Measurements from ENCODE around the gene MRI1.
A peak's percentile ranks its signal among the peaks of the same experiment; 100 is the strongest.

The MRI1 gene

DNA sequence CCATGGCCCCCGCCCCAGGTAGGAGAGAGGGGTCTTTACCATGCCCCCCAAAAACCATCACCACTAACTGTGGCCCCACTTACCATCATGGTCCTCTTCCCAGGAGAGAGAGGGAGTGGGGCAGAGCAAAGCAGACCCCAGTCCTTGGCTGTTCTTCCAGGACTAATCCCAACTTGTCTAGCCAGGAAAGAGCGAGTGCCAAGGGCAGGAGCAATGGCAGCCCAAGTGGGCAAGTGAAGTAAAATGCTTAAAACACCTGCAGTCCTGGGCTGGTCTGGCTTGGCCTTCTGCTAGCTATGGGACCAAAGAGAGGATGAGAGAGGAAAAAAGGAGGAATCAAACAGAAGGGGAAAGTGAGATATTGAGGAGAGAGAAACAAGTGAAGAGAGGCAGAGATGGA lies 48.8 kb downstream of the MRI1 start:
- Histone ChIP-seq H2AFZ (ENCODE audit: low read depth, low read length, severe bottlenecking) (no peak overlapping the region), H3F3A (ENCODE audit: insufficient read depth) (no peaks in the 10 kb centered on the region), H3K9ac (ENCODE audit: low read length) (no peak overlapping the region), H3K27me3 (ENCODE audit: low read length) (no peaks in the 10 kb centered on the region), H3K9me3 (ENCODE audit: insufficient read depth, low read length) (no peaks in the 10 kb centered on the region), H3K36me3 (ENCODE audit: low read length) (no peaks in the 10 kb centered on the region), H4K20me1 (ENCODE audit: low read depth, low read length) (no peaks in the 10 kb centered on the region), H3K9me2 (replicated peaks; ENCODE audit: insufficient read depth, low read length) (no peaks in the 10 kb centered on the region), H3K27ac (ENCODE audit: low read depth, low read length) (no peak overlapping the region), H3K79me2 (ENCODE audit: insufficient read depth, low read length) (no peaks in the 10 kb centered on the region), H3K4me2 (ENCODE audit: low read depth, low read length, poor library complexity, severe bottlenecking) (no peak overlapping the region), H3K4me3 (ENCODE audit: insufficient read depth, low read length, poor library complexity, severe bottlenecking) (no peak overlapping the region)
- TF ChIP-seq EZH2phosphoT487 (conservative IDR thresholded peaks at IDR 0.05; ENCODE audit: low read length): no peak
- TF ChIP-seq, protein P1, sequence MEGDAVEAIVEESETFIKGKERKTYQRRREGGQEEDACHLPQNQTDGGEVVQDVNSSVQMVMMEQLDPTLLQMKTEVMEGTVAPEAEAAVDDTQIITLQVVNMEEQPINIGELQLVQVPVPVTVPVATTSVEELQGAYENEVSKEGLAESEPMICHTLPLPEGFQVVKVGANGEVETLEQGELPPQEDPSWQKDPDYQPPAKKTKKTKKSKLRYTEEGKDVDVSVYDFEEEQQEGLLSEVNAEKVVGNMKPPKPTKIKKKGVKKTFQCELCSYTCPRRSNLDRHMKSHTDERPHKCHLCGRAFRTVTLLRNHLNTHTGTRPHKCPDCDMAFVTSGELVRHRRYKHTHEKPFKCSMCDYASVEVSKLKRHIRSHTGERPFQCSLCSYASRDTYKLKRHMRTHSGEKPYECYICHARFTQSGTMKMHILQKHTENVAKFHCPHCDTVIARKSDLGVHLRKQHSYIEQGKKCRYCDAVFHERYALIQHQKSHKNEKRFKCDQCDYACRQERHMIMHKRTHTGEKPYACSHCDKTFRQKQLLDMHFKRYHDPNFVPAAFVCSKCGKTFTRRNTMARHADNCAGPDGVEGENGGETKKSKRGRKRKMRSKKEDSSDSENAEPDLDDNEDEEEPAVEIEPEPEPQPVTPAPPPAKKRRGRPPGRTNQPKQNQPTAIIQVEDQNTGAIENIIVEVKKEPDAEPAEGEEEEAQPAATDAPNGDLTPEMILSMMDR (IDR thresholded peaks at IDR 0.05; ENCODE audit: insufficient read depth, low read length, poor library complexity, severe bottlenecking): no peak

DNA sequence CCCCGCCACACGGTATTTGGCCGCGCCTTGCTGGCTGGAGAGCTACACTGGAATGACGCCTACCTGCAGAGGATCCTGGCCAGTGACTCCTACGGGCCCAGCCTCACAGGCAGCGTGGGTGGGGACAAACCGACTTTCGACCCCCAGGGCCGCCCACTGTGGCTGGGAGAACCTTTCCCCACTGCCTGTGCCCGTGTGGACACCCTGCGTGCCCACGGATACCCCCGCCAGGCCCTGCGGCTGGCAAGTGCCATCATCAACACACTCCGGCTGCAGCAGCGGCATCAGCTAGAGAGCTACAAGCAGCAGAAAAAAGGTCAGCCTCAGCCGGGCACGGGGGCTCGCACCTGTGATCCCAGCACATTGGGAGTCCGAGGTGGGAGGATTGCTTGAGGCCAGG lies 50.2 kb downstream of the MRI1 start:
- no peak for TF ChIP-seq EZH2phosphoT487 (conservative IDR thresholded peaks at IDR 0.05; ENCODE audit: low read length)
- TF ChIP-seq, protein P1 (IDR thresholded peaks at IDR 0.05; ENCODE audit: insufficient read depth, low read length, poor library complexity, severe bottlenecking): no peak
- H3K9ac ChIP-seq (ENCODE audit: low read length): no peak overlapping the region
- no peaks in the 10 kb centered on the region for H3K9me2 ChIP-seq (replicated peaks; ENCODE audit: insufficient read depth, low read length)
- H2AFZ ChIP-seq (ENCODE audit: low read depth, low read length, severe bottlenecking): no peak overlapping the region
- H3K4me2 ChIP-seq (ENCODE audit: low read depth, low read length, poor library complexity, severe bottlenecking): no peak overlapping the region
- H3F3A ChIP-seq (ENCODE audit: insufficient read depth): no peaks in the 10 kb centered on the region
- H3K36me3 ChIP-seq (ENCODE audit: low read length): no peaks in the 10 kb centered on the region
- H3K4me3 ChIP-seq (ENCODE audit: insufficient read depth, low read length, poor library complexity, severe bottlenecking): no peak overlapping the region
- no peaks in the 10 kb centered on the region for H3K27me3 ChIP-seq (ENCODE audit: low read length)
- H4K20me1 ChIP-seq (ENCODE audit: low read depth, low read length): no peaks in the 10 kb centered on the region
- H3K27ac ChIP-seq (ENCODE audit: low read depth, low read length): no peak overlapping the region
- no peaks in the 10 kb centered on the region for H3K79me2 ChIP-seq (ENCODE audit: insufficient read depth, low read length)
- H3K9me3 ChIP-seq (ENCODE audit: insufficient read depth, low read length): no peaks in the 10 kb centered on the region

DNA sequence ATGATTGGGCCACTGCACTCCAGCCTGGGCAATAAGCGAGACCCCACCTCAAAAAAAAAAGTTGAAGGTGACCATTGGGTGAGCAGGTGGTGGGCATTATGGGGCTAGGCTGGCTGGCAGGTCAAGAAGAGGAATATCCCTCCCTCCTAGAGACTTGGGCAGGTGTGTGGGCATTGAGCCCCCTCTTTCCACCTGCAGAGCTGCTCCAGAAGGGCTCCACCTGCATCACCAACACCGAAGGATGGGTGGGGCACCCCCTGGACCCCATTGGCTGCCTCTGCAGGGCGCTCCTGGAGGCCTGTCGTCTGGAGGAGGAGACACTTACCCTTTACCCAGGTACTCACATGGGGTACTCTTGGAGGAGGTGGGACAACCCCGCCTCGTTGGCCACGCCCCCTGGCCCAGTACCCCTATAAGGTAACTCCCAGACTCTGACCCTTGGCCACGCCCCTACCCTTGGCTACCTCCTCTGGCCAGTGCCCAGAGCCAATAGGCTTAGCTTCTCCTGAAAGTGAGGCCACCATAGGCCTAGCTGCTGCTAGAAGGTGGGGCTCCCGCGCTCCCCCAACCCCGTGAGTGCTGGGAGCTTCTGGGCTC lies 52.8 kb downstream of the MRI1 start:
- H3F3A ChIP-seq (ENCODE audit: insufficient read depth): no peaks in the 10 kb centered on the region
- H3K9me3 ChIP-seq (ENCODE audit: insufficient read depth, low read length): no peaks in the 10 kb centered on the region
- no peak overlapping the region for H2AFZ ChIP-seq (ENCODE audit: low read depth, low read length, severe bottlenecking)
- H3K79me2 ChIP-seq (ENCODE audit: insufficient read depth, low read length): no peaks in the 10 kb centered on the region
- no peaks in the 10 kb centered on the region for H3K27me3 ChIP-seq (ENCODE audit: low read length)
- peak overlapping the region; percentile 57 for H3K27ac ChIP-seq (ENCODE audit: low read depth, low read length)
- H4K20me1 ChIP-seq (ENCODE audit: low read depth, low read length): no peaks in the 10 kb centered on the region
- TF ChIP-seq, protein P1 (IDR thresholded peaks at IDR 0.05; ENCODE audit: insufficient read depth, low read length, poor library complexity, severe bottlenecking): no peak
- TF ChIP-seq EZH2phosphoT487 (conservative IDR thresholded peaks at IDR 0.05; ENCODE audit: low read length): no peak
- peak overlapping the region; percentile 51 for H3K4me3 ChIP-seq (ENCODE audit: insufficient read depth, low read length, poor library complexity, severe bottlenecking)
- no peaks in the 10 kb centered on the region for H3K9me2 ChIP-seq (replicated peaks; ENCODE audit: insufficient read depth, low read length)
- H3K9ac ChIP-seq (ENCODE audit: low read length): peak overlapping the region; percentile 60
- no peaks in the 10 kb centered on the region for H3K36me3 ChIP-seq (ENCODE audit: low read length)
- H3K4me2 ChIP-seq (ENCODE audit: low read depth, low read length, poor library complexity, severe bottlenecking): peak overlapping the region; percentile 61
